Fibroblast of lung (primary cell): ENCODE data around the gene HPCAL1.

Experiments
- EZH2 ChIP-seq: IDR thresholded peaks from 2 replicates; pipeline ENCODE4 v1.5.1; 2012; ENCODE audit warnings: low read length, control low read depth, mild to moderate bottlenecking; ENCODE audit errors: missing control alignments
- TF ChIP-seq, protein P1 (sequence below), 2 donors: IDR thresholded peaks in 1 of 2; conservative IDR thresholded peaks in 1 of 2; 1 replicate in 1 of 2; 2 replicates in 1 of 2; pipeline ENCODE4 v1.5.1; 2011 to 2012; ENCODE audit warnings: low read length in 2 of 2, control low read depth in 1 of 2, inconsistent platforms in 1 of 2, low read depth in 1 of 2, mild to moderate bottlenecking in 1 of 2

DNA sequence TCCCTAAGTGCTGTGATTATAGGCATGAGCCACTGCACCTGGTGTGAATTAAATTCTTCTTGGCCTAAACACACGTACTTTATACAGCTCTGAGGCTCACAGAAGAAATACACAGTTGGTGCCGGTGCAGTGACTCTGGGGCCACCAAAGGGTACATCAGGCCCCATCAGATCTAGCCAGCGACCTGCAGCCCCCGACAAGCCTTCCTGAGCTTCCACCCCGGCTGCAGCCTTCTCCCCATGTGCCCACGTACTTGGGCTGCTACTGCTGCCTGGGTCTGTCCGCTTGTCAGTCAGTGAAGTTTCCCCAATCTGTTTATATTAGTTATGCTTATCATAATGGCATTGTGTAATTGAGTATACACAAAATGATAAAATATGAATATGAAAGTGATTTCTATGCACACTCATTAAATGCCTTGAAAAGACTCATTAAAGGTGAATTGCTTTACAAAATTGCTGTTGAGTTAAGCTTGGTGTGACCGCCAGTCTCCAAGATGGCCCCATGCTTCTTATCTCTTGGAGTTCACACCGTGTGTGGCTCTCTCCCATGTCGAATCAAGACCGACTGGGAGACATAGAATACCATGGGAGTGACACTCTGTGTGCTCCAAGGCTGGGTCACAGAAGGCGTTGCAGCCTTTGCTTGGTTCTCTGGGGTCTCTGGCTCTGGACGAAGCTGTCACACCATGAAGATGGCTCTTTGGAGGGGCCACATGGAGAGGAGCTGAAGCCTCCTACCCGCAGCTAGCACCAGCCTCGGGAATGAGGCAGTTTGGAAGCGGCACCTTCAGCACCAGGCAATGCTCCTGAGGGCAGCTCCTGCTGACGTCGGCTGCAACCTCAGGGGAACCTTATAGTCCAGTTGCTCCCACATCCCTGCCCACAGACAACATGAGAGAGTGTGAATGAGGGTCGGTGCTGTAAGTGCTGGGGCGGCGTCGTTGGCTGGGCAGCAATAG is 29.2 kb upstream of the HPCAL1 start:
- TF ChIP-seq, protein P1, sequence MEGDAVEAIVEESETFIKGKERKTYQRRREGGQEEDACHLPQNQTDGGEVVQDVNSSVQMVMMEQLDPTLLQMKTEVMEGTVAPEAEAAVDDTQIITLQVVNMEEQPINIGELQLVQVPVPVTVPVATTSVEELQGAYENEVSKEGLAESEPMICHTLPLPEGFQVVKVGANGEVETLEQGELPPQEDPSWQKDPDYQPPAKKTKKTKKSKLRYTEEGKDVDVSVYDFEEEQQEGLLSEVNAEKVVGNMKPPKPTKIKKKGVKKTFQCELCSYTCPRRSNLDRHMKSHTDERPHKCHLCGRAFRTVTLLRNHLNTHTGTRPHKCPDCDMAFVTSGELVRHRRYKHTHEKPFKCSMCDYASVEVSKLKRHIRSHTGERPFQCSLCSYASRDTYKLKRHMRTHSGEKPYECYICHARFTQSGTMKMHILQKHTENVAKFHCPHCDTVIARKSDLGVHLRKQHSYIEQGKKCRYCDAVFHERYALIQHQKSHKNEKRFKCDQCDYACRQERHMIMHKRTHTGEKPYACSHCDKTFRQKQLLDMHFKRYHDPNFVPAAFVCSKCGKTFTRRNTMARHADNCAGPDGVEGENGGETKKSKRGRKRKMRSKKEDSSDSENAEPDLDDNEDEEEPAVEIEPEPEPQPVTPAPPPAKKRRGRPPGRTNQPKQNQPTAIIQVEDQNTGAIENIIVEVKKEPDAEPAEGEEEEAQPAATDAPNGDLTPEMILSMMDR (conservative IDR thresholded peaks at IDR 0.05 in 1 of 2, IDR thresholded peaks at IDR 0.05 in 1 of 2; ENCODE audit: low read depth in 1 of 2, low read length in 2 of 2): no peak
- no peak for TF ChIP-seq EZH2
